ENCODE measurements around the gene LCP2.
"Not testable (repeated sequence)": the region's sequence is repeated elsewhere in the genome, so short reads cannot be mapped to it uniquely, and the experiment has no call there.

DNA sequence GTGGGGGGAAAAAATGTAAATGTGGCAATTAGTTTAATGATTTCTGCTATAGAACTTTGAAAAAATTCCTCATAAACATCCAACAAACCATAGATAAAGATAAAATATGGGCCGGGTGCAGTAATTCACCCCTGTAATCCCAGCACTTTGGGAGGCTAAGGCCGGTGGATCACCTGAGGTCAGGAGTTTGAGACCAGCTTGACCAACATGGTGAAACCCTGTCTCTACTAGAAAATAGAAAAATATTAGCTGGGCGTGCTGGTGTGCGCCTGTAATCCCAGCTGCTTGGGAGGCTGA lies 48.7 kb downstream of the LCP2 start:
- not testable (repeated sequence) for TF ChIP-seq ZNF232 (CRISPR knock-in tag; IDR thresholded peaks at IDR 0.05); TEAD1 (CRISPR knock-in tag; IDR thresholded peaks at IDR 0.05); IRF2 (CRISPR knock-in tag; IDR thresholded peaks at IDR 0.05; ENCODE audit: borderline replicate concordance, low read depth); NFYB (CRISPR knock-in tag; conservative IDR thresholded peaks at IDR 0.05; ENCODE audit: low read depth)
- TF ChIP-seq, protein P1, sequence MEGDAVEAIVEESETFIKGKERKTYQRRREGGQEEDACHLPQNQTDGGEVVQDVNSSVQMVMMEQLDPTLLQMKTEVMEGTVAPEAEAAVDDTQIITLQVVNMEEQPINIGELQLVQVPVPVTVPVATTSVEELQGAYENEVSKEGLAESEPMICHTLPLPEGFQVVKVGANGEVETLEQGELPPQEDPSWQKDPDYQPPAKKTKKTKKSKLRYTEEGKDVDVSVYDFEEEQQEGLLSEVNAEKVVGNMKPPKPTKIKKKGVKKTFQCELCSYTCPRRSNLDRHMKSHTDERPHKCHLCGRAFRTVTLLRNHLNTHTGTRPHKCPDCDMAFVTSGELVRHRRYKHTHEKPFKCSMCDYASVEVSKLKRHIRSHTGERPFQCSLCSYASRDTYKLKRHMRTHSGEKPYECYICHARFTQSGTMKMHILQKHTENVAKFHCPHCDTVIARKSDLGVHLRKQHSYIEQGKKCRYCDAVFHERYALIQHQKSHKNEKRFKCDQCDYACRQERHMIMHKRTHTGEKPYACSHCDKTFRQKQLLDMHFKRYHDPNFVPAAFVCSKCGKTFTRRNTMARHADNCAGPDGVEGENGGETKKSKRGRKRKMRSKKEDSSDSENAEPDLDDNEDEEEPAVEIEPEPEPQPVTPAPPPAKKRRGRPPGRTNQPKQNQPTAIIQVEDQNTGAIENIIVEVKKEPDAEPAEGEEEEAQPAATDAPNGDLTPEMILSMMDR (IDR thresholded peaks at IDR 0.05): not testable (repeated sequence)
- TF ChIP-seq, protein P2, sequence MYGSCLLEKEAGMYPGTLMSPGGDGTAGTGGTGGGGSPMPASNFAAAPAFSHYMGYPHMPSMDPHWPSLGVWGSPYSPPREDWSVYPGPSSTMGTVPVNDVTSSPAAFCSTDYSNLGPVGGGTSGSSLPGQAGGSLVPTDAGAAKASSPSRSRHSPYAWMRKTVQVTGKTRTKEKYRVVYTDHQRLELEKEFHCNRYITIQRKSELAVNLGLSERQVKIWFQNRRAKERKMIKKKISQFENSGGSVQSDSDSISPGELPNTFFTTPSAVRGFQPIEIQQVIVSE (CRISPR knock-in tag; IDR thresholded peaks at IDR 0.05; ENCODE audit: borderline replicate concordance): not testable (repeated sequence)
- TF ChIP-seq, protein P3, sequence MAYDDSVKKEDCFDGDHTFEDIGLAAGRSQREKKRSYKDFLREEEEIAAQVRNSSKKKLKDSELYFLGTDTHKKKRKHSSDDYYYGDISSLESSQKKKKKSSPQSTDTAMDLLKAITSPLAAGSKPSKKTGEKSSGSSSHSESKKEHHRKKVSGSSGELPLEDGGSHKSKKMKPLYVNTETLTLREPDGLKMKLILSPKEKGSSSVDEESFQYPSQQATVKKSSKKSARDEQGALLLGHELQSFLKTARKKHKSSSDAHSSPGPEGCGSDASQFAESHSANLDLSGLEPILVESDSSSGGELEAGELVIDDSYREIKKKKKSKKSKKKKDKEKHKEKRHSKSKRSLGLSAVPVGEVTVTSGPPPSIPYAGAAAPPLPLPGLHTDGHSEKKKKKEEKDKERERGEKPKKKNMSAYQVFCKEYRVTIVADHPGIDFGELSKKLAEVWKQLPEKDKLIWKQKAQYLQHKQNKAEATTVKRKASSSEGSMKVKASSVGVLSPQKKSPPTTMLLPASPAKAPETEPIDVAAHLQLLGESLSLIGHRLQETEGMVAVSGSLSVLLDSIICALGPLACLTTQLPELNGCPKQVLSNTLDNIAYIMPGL (CRISPR knock-in tag; IDR thresholded peaks at IDR 0.05): not testable (repeated sequence)
- TF ChIP-seq, protein P4, sequence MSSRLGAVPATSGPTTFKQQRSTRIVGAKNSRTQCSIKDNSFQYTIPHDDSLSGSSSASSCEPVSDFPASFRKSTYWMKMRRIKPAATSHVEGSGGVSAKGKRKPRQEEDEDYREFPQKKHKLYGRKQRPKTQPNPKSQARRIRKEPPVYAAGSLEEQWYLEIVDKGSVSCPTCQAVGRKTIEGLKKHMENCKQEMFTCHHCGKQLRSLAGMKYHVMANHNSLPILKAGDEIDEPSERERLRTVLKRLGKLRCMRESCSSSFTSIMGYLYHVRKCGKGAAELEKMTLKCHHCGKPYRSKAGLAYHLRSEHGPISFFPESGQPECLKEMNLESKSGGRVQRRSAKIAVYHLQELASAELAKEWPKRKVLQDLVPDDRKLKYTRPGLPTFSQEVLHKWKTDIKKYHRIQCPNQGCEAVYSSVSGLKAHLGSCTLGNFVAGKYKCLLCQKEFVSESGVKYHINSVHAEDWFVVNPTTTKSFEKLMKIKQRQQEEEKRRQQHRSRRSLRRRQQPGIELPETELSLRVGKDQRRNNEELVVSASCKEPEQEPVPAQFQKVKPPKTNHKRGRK (CRISPR knock-in tag; IDR thresholded peaks at IDR 0.05; ENCODE audit: borderline replicate concordance): not testable (repeated sequence)

All from WTC11 (cell line).